A673 (cell line): ENCODE data around the gene TECR. TPM values are rescaled to one million over a fixed set of nuclear protein-coding genes. Genes with fewer than 3 reads are reported as not detected.

Experiments
- BruUV-seq: library from RNA; stranded (reverse); fragments of 400-500 nt; replicated peaks from 2 replicates; lab custom pipeline; 2021; lab: Mats Ljungman, UMichigan
- CTCF ChIA-PET: fragments of 300-600 bp; sonication (Branson Sonifier 250); formaldehyde crosslinking; loops from one replicate; lab custom pipeline; 2022; ENCODE audit warnings: antibody characterized with exemption; lab: Charles Lee
- POLR2A ChIA-PET: fragments of 300-600 bp; sonication (Branson Sonifier 250); formaldehyde crosslinking; loops from one replicate; lab custom pipeline; 2022; ENCODE audit warnings: antibody characterized with exemption; ENCODE audit not compliant: low non-redundant PET; lab: Charles Lee
- DNase-seq: peaks from one replicate; pipeline ENCODE4 v3.0.0-alpha.2; 2015; ENCODE audit warnings: low spot score
- H3K27ac ChIP-seq: fragments of 200-600 bp; sonication (generic); 2 replicates; pipeline ENCODE4 v1.5.1; 2016; ENCODE audit warnings: mixed run types, low read depth, mild to moderate bottlenecking, mixed read lengths, antibody characterized with exemption, low read length; ENCODE audit not compliant: poor library complexity, severe bottlenecking
- H3K27me3 ChIP-seq: fragments of 200-600 bp; sonication (generic); replicated peaks from 2 replicates; pipeline ENCODE4 v1.6.1; 2017; ENCODE audit warnings: mixed run types, low read depth, mild to moderate bottlenecking, mixed read lengths, antibody characterized with exemption, low read length; ENCODE audit not compliant: insufficient read depth, poor library complexity
- H3K36me3 ChIP-seq: fragments of 200-600 bp; sonication (generic); 2 replicates; pipeline ENCODE4 v1.6.1; 2016; ENCODE audit warnings: mixed run types, mild to moderate bottlenecking, mixed read lengths, antibody characterized with exemption, low read length; ENCODE audit not compliant: insufficient read depth, poor library complexity, severe bottlenecking
- H3K4me1 ChIP-seq: fragments of 200-600 bp; sonication (generic); 2 replicates; pipeline ENCODE4 v1.6.1; 2017; ENCODE audit warnings: mixed run types, mild to moderate bottlenecking, mixed read lengths, antibody characterized with exemption, low read length; ENCODE audit not compliant: insufficient read depth, poor library complexity, severe bottlenecking
- H3K4me3 ChIP-seq: fragments of 200-600 bp; sonication (generic); 2 replicates; pipeline ENCODE4 v1.5.1; 2016; ENCODE audit warnings: low read depth, mixed run types, mild to moderate bottlenecking, mixed read lengths, low read length; ENCODE audit not compliant: poor library complexity, severe bottlenecking
- H3K9me3 ChIP-seq: fragments of 200-600 bp; sonication (generic); 2 replicates; pipeline ENCODE4 v1.6.1; 2016; ENCODE audit warnings: mixed run types, low read depth, mild to moderate bottlenecking, mixed read lengths, antibody characterized with exemption, low read length; ENCODE audit not compliant: poor library complexity, severe bottlenecking
- EZH2 ChIP-seq: fragments of 200-600 bp; sonication (generic); IDR thresholded peaks from 2 replicates; pipeline ENCODE4 v1.6.1; 2017; ENCODE audit warnings: borderline replicate concordance, low read depth, mild to moderate bottlenecking, mixed read lengths, antibody characterized with exemption, low read length; ENCODE audit not compliant: poor library complexity, severe bottlenecking
- intact Hi-C: fragments of 100-400 bp; cut with micrococcal nuclease; formaldehyde crosslinking; loops from one replicate; pipeline ENCODE4 v1.10.0; 2022; ENCODE audit not compliant: unreplicated experiment
- total RNA-seq: library from RNA; stranded (reverse); gene quantifications from 2 replicates; pipeline ENCODE4 v1.2.3, GENCODE V29; 2021
- TF ChIP-seq, protein P1 (sequence below): fragments of 300-800, 200-600 bp; sonication (generic); conservative IDR thresholded peaks from 2 replicates; pipeline ENCODE4 v1.5.1; 2017; ENCODE audit warnings: low read depth, mild to moderate bottlenecking, antibody characterized with exemption, low read length, moderate library complexity, mixed read lengths

Gene TECR
- total RNA-seq, 1 experiment from 2014 or later: 189 TPM

DNA sequence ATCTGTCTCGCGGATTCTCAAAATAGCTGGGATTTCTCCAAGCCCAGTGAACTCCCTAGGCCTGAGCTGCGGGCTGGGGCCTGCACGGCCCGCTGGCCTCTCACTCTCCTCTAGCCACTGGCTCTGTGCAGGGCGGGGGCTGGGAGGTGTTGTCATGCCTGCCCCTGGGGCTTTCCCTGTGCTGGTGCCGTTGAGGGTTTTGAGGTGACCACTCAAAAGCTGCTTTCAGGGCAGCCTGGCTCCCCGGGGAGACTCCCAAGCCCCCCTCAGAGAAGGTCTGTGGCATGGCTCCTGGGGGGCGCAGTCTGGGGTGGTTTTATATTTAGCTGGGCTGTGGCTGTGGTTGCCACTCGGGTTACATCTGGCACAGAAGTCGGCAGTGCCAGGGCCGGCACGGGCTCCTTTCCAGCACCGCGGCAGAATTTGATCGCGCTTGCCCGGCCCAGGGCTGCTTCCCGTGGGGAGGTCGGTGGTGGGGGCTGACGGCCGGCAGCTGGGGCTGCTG is 32.5 kb downstream of the TECR start:
- POLR2A ChIA-PET: no interaction called here
- no TSS peak for BruUV-seq
- H3K27me3 ChIP-seq: no peaks in the 10 kb centered on the region
- H3K4me3 ChIP-seq: no peak overlapping the region
- peaks cover 19% of the 10 kb centered on the region for H3K4me1 ChIP-seq
- intact Hi-C loops: no loop called here
- CTCF ChIA-PET: interaction anchor here (0.5 kb wide), 1 partner anchor 10 kb away, joined by 9 read pairs; no protein-coding TSS in a partner anchor
- DNase-seq: no peak
- peak overlapping the region; percentile 4 for H3K27ac ChIP-seq
- peaks cover 15% of the 10 kb centered on the region for H3K36me3 ChIP-seq
- TF ChIP-seq, protein P1, sequence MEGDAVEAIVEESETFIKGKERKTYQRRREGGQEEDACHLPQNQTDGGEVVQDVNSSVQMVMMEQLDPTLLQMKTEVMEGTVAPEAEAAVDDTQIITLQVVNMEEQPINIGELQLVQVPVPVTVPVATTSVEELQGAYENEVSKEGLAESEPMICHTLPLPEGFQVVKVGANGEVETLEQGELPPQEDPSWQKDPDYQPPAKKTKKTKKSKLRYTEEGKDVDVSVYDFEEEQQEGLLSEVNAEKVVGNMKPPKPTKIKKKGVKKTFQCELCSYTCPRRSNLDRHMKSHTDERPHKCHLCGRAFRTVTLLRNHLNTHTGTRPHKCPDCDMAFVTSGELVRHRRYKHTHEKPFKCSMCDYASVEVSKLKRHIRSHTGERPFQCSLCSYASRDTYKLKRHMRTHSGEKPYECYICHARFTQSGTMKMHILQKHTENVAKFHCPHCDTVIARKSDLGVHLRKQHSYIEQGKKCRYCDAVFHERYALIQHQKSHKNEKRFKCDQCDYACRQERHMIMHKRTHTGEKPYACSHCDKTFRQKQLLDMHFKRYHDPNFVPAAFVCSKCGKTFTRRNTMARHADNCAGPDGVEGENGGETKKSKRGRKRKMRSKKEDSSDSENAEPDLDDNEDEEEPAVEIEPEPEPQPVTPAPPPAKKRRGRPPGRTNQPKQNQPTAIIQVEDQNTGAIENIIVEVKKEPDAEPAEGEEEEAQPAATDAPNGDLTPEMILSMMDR: no peak
- TF ChIP-seq EZH2: no peak
- no peaks in the 10 kb centered on the region for H3K9me3 ChIP-seq

- H3K27ac ChIP-seq: peak overlapping the region; percentile 19
Measured at GRCh38 chr19:14562660-14563589, 33.5 kb downstream of the TECR start.

GRCh38 chr19:14563590-14563926 is 34.2 kb downstream of the TECR start:
- DNase-seq: no peak
- TF ChIP-seq, protein P1: no peak
- no peak for TF ChIP-seq EZH2
- Histone ChIP-seq H3K4me1 (peaks cover 18% of the 10 kb centered on the region), H3K27me3 (no peaks in the 10 kb centered on the region), H3K9me3 (no peaks in the 10 kb centered on the region), H3K27ac (no peak overlapping the region), H3K4me3 (no peak overlapping the region), H3K36me3 (peaks cover 18% of the 10 kb centered on the region)
- CTCF ChIA-PET: no interaction called here
- intact Hi-C loops: no loop called here
- BruUV-seq: no TSS peak
- POLR2A ChIA-PET: no interaction called here

More at GRCh38 chr19:14562660-14563589, 33.5 kb downstream of the TECR start:
- POLR2A ChIA-PET: no interaction called here
- Histone ChIP-seq H3K4me3 (no peak overlapping the region), H3K4me1 (peaks cover 19% of the 10 kb centered on the region), H3K27me3 (no peaks in the 10 kb centered on the region), H3K36me3 (peaks cover 15% of the 10 kb centered on the region), H3K9me3 (no peaks in the 10 kb centered on the region)
- CTCF ChIA-PET: no interaction called here
- intact Hi-C loops: no loop called here
- DNase-seq: no peak
- TF ChIP-seq, protein P1: no peak
- TF ChIP-seq EZH2: no peak
- BruUV-seq: no TSS peak
